Left renal cortex interstitium (tissue), 4 donors: ENCODE measurements around the gene GPC5. TPM values are rescaled to one million over a fixed set of nuclear protein-coding genes. Genes with fewer than 3 reads are reported as not detected.
A peak's percentile ranks its signal among the peaks of the same experiment; 100 is the strongest.

Experiments used
- DNase-seq, 4 donors: peaks; one replicate each; pipeline ENCODE4 v3.0.0-alpha.2; 2013; ENCODE audit warnings: low read depth in 4 of 4, low spot score in 2 of 4, missing footprints in 1 of 4
- polyA plus RNA-seq, 4 donors: library from polyadenylated mRNA; unstranded; fragments of 120-200 nt; gene quantifications; one replicate each; pipeline ENCODE4 v1.2.1, GENCODE V29; 2013; ENCODE audit not compliant: insufficient read length in 4 of 4

The GPC5 gene
- polyA plus RNA-seq, 4 donors, result 3.1 to 8.6 (median 3.8) TPM

DNA sequence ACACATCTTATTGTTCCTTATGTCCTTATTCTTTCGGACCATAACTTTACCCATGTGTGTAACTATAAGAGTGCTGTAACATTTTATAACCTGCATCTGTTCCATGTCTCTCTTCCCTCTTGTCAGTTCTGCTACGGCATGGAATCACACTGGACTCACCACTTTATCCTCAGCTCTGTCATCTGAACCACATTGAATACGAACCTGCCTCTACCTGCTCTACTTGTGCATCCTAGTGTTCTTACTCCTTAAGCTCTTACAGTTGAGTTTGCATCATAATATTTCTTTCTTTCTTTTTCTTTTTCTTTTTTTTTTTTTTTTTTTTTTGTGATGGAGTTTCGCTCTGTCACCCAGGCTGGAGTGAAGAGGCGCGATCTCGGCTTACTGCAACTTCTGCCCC is 180.9 kb downstream of the GPC5 start:
- DNase-seq, result no peak

DNA sequence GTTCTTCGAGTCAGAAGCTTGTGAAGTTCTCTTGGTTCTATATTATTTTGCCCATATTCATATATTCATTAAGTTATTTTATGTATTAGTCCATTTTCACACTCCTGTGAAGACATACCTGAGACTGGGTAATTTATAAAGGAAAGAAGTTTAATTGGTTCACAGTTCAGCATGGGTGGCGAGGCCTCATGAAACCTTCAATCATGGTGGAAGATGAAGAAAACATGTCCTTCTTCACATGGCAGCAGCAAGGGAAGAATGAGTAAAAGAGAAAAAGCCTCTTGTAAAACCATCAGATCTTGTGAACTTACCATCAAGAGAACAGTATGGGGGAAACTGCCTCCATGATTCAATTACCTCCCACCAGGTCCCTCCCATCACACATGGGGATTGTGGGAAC is 182.3 kb downstream of the GPC5 start:
- DNase-seq, result no peak

DNA sequence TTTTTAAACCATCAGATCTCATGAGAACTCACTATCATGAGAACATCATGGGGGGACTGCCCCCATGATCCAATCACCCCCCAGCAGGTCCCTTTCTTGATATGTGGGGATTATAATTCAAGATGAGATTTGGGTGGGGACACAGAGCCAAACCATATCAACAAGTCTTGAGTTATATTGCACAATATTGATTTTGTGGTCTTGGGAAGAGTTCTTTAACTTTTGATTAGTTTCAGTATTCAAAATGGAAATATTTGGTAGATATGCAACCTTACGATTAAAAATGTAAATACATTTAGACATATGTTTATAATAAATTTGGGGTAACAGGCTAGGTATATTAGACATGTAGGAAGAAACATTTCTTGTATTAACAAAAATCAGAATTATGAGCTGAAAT is 188.2 kb downstream of the GPC5 start:
- no peak for DNase-seq

DNA sequence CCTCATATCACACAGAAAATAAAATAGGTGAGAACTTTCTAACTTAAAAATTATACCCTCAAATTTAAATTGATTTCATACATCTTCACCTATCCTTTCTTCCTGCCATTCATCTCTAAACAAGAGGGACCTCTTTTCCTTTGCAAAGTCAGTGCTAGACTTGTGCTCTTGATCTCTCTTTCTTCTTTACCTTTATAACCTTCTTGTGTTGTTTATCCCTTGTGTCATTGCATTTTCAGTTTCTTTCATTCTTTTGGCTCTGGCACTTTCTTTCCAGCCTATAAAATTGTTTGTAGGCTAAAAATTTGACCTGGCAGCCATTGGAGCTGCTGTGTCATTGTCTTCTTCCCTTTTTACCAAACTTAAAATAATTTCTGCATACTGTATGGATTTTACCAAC is 190.1 kb downstream of the GPC5 start:
- no peak for DNase-seq

DNA sequence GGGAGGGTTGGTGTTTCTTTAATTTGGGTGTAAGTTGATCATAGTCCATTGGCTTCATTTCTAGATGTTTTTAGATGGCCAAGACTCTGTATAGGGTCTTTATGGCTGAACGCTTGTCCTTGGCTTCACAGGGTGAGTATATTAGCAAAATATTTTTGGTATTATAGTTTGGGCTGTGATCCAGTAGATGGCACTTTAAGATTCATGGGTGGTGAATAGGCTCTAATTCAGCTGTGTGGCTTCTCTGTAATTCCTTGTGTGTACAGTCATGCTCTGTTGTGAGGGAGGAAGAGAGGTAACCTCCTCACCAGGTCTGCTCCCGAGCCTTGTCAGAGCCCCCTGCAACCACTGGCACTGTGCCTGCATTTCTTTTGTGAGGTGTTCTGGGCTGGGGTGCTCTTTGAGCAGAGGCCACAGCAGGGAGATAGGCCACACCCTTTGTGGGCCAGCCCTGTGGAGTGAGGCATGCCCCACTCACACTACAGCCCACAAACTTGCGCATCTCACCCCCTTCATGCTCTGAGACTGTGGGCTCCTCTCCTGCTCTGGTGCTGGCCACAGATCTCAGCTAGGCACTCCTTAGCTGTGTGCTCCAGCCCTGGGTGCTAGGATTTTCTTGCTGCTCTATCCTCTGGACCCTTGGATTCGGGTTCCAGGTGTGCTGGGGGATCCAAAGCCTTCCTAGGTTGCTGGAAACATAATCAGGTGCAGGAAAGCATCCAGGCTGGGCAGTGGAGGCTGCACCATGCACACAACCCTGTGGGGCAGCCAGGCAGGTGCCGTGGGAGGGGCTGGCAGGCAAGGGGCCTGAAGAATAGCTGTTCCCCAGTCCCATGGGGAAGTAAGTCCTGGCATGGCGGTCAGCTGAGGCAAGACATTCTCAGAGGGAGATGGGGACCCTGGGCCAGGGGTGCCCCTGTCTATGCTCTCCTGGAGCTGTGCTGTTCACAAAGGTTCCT is 193.9 kb downstream of the GPC5 start:
- DNase-seq, result no peak

DNA sequence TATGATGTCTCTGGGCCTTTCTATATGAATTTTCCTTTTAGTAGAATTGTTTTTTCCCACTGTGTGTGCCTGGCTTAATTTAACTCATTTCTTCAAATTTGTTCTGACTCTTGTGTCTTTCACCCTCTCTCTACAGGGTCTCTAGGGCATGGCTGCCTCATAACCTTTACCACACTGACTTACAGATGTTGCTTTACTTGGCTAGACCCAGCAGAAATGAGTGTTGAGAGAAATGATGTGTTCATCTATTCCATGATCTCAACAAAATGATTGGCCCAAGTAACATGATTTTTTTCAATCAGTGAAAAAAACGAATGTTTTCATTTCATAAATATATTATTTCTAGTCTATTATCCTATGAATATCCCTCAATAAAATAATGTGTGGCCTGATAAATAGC is 195.0 kb downstream of the GPC5 start:
- no peak for DNase-seq

DNA sequence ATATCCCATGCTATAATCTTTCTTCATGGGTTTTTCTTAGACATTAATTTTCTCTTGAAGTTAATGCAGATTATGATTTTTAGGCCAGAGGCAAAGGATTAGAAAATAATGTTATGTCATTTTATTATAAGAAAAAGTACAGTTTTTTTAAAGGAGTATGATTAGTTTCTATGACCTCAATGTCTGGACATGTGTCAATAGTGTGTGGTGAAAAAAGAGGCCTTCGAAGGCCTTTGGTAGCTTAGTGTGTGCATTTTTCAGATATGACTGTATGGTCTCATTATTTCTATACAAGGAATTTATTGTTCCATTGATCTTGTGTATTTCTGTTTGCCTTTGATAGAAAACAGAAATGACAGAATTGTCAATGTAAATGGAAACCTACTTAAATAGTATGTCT is 195.6 kb downstream of the GPC5 start:
- DNase-seq, result no peak

DNA sequence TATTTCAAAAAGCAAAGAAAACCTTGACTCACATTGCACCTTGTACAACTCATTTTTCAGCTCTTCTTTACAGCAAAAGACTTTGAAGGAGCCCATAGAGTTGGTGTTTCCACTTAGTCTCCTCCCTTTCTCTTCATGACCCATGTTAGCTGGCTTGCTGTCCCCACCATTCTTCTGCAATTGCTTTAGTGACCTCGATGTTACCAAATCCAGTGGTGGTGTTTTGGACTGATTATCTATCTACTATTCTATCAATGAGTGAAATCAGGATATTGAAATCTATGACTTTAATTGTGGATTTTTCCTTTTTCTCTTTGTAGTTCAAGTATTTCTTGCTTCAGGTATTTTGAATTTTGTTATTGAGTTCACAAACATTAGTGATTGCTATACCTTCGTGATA is 197.3 kb downstream of the GPC5 start:
- DNase-seq, result no peak

DNA sequence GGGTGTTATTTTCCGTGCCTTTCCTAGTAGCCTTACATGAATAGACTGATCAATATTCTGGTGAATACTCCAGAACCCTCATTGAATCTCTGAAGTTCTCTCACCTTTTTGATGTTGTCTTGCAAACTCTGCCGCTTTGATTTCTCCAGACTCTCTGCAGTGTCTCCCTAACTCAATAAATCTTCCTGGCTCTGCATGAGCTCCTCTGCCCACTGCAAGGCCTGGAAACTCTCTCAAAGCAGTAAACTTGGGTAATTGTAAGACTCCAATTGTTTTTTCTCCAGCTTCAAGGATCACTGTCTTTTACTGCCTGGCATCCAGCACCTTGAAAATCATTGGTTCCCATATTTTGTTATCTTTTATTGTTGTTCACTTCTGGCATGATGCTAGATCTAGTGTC is 198.4 kb downstream of the GPC5 start:
- peak in 3 of 4 donors; percentile 32 to 44 (median 39) for DNase-seq

DNA sequence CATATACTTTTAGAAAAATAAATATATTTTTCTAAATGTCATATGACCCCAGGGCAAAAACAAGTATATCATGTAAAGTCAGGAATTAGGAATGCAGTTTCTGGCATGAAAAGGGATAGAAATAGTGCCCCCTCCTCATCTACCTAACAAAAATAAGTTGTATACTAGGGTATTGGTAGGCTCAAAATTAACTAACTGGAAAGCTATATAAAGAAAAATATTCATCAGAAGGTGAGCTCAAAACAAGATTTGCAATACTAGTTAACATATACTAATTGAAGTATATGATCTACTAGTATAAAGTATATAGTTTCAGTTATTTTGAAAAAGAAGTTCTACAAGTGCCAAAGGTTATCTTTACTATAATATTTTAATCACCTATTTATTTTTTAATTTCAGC is 200.2 kb downstream of the GPC5 start:
- no peak for DNase-seq

DNA sequence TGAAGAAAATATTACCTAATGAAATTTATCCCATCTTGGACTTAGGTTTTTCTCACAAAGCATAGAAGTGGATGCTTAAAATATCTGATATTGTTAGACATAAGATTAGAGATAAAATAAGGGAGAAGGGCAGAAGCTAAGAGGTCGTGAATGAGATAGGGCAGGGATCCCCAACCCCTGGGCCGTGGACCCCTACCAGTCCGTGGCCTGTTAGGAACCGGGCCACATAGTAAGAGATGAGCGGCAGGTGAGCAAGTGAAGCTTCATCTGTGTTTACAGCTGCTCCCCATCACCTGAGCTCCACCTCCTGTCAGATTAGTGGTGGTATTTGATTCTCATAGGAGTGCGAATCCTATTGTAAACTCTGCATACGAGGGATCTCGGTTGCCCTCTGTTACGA is 202.9 kb downstream of the GPC5 start:
- no peak for DNase-seq

DNA sequence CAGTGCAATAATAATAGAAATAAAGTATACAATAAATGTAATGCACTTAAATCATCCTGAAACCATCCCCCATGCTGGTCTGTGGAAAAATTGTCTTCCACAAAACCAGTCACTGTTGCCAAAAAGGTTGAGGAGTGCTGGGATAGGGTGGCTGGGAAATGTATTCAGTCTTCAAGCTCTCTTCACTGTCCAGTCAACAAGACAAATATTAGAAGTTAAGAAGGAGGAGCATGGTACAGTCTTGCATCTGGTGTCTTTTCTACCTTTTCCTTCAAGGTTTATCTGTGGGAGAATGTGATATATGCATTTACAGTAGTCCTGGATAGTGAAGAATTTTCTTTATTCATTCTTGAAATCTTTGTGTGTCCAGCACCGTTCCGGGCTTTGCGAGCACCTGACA is 203.4 kb downstream of the GPC5 start:
- DNase-seq, result no peak

DNA sequence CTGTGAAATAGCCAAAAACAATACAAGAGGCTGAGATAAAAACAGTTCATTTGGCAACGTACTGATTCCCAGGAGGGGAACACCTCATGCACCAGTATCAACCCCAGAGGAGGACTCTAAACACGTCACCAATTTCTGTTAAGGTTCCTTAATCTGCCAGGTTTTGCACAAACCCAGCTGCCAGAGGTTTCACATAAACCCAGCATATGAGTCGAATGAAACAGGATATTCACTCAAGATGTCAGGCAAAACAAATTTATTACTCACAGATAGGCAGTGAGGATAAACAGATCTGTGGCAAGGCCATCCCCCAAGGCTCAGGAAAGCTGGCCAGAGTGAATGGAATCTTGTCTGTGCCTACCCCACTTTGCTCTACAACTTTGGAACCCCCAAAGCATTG is 210.9 kb downstream of the GPC5 start:
- DNase-seq, result peak in 2 of 4 donors; percentile 26 to 38

DNA sequence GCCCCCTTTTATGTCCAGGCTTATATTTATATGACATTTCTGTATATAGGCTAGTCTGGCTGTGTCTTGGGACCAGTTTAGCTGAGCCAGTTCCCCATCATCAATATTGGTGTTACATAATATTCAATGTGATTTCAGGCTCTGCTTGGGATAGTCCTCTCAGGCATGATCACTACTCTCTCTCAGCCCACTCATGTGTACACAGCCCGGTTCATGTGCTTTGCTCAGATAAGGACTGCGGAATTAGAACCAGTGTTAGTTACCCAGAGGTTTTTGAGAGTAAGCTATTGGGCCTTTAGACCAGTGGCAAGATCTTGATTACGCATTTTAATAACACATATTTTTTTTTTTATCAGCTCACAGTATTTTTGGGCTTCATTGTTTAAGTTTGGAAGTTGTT is 219.9 kb downstream of the GPC5 start:
- no peak for DNase-seq

DNA sequence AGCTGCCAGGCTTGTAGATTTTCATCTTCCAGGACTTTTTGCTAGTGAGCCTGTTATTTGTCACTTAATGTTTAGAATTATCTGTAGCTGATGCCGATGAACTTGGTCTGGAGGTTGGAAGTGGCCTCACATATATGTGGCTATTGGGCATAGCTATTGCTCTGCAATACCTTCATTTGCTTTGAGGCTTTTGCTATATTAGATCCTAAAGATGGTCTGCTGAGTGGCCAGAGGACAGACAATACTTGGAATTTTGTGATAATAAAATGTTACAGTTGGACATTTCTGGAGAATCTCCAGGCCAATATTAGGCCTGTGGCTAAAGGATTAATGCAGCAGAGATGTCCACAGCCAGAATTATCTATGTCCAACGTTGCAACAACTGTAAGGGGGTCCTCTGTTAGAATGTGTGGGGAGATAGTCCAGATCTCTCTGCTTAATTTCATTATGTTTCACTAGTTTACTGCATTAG is 222.3 kb downstream of the GPC5 start:
- no peak for DNase-seq

DNA sequence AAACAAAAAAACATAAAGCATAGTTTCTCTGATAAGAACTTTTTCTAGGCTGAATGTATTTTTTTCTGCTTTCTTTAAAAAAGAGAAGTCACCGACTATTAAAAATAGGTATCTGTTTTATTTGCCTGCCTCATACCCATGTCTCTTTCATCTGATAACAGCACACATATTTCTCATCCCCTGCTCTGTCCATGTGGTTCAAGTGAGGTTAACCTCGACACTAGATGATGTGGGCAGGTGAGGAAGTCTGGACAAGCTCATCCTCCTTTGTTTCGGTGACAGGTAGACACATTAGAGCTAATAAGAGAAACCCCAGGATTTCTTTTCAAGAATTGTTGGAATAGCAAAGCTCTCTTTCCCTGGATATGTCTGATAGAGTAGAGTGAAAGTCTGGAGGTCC is 222.7 kb downstream of the GPC5 start:
- DNase-seq, result no peak

DNA sequence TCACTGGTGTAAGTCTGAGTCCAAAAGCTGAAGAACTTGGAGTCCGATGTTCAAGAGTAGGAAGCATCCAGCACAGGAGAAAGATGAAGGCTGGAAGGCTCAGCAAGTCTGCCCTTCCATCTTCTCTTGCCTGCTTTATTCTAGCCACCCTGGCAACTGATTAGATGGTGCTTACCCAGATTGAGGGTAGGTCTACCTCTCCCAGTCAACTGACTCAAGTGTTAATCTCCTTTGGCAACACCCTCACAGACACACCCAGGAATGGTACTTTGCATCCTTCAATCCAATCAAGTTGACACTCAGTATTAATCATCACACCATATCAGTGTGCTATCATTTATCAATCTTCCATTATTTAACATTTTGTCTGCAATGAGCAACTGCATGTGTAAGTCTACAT is 223.5 kb downstream of the GPC5 start:
- DNase-seq, result no peak

DNA sequence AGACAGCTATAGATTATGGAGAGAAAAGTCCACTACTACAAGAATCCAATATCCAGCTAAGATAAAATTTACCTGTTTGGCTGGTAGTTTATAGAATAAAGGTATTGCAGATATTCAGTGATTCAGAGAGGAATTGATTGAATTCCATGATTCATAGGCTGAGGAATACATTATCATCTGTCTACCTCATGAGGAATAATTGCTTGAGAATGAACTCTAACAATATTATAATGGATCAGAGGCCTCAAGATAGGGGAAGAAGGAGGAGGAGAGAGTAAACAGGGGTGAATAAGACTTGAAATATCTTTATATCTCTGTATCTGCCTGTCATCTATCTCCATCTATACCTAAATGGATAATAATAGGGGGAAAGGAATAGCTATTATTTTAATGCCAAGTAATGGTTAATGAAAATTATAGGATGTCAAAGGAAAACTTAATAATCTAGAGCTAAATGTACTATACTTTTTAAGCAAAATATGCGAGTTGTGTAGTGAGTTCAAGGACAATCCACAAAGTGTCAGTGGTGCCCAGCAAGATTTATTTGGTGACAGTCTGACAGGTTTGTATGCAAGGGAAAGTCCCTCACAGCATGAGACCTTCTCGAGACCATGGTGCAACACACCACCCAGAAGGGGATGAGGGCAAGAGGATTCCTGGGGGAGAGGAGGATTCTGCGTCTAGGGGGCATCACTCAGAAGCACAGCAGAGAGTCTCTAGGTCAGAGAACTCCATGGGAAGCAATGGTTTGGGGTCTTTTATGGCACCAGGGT is 224.5 kb downstream of the GPC5 start:
- no peak for DNase-seq

DNA sequence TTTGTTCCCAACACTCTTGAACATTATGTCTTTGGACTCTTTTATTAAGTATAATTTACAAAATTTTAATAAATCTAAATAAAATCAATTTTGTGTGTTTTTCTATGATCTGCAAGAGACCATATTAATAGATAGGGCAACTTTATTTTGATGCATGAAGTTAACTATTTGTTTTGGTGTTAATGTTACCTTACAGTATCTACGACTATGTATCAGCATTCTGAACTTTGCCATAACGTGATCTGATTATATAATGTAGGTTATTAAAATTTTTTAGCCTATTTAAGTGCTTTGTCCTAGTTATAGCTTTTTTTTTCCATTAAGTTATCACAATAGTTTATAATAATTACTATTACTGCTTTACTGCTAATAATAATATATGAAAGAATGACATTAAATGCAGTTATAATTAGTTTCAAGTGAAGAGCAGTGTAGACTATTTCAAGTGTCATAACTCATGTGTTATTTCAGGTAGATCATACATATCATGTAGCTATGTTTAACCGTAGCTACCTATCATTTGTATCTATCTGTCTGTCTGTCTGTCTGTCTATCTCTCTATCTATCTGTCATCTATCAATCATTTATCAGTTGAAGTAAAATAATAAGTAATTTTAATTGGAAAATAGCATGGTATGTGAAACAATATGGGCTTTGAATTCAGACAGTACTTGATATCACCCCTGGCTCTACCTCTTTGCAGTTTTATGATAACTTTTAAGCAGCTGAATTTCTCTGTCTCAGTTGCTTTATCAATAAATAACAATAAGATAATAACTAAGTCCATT is 229.7 kb downstream of the GPC5 start:
- DNase-seq, result no peak

DNA sequence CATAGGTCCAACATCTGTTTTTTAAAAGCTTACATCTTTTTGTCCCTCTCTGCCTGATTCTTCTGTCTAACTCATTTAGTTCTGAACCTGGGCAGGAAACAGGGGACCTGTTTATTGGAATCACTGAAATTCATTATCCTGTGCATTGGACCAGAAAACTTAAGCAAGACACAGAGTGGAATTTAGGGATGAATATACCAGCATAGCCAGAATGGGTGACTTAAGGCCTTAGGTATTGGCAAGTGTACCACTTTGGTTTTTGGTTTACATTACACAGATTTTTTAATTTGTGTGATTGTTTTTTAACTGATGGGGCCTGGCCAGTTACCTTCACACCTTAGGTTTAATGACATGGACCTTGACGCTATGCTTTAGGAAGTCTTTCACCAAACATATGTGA is 232.5 kb downstream of the GPC5 start:
- DNase-seq, result no peak

DNA sequence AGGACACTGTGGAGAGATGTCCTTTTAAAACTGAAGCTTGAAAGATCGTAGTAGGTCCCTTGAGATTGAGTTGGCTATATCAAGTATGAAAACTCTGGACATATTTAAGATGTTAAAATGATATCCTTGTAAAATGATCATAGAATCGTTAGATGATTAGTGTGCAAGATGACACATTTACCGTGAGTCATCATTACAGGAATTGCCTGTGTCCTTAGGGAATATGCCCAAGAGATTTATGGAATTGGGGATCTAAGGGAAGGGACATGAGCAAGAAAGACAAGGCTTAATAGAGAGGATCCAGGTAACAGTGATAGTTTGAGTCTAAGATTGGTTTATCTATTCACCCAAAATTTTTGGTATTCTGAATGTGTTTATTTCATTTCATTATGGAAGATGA is 233.7 kb downstream of the GPC5 start:
- DNase-seq, result no peak
